Activated CD4-positive, CD25-positive, alpha-beta regulatory T cell (primary cell): ENCODE data around the gene JMJD1C.
"Not testable (repeated sequence)": the region's sequence is repeated elsewhere in the genome, so short reads cannot be mapped to it uniquely, and the experiment has no call there.

Experiments used
- DNase-seq, 4 experiments: peaks; one replicate each; lab custom pipeline; 2025; lab: John Stamatoyannopoulos, UW

Gene JMJD1C

DNA sequence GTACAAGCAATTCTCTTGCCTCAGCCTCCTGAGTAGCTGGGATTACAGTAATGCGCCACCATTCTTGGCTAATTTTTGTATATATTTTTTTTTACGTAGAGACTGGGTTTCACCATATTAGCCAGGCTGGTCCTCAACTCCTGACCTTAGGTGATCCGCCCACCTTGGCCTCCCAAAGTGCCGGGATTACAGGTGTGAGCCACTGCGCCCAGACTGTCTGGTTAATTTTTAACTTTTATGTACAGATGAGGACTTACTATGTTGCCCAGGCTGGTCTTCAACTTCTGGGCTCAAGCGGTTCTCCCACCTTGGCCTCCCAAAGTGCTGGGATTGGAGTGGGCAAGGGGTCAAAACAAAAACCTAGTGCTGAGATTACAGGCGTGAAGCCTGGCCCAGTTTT, 101.8 kb downstream of the JMJD1C start:
- DNase-seq: no peak

DNA sequence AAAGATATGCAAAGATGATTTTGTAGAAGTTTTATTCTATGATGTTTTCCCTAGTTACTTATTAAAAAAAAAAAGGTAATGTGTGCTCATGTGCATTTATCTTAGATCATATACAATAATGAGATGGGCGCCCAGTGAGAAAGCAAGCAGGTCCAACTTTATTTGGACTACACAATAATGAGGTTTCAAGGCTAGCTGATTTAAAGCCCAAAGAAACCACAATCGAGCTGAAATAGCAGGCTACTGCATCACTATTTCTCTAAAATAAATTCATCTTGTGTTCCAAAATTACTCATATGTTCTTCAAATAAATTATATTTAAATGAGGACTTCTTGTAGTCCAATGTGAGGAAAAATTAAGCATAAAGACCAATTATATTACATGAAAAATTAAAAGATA, 110.1 kb downstream of the JMJD1C start:
- no peak for DNase-seq

DNA sequence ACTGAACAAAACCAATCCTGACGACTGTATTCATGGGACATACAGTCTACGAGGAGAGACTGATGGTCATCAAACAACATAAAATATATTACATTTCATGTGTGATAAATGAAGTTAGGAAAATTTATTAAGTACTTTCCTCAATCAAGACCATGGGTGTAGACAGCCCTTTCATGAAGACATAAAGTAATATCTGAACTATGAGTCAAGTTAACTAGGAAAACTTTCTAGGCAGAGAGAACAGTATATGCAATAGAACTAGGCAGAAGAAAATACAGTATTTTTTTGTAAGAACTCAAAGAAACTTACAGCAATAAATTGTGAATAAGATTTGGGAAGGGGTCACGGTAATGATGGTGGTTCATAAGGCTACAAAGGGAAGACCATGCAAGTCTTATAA, 112.8 kb downstream of the JMJD1C start:
- DNase-seq: no peak

DNA sequence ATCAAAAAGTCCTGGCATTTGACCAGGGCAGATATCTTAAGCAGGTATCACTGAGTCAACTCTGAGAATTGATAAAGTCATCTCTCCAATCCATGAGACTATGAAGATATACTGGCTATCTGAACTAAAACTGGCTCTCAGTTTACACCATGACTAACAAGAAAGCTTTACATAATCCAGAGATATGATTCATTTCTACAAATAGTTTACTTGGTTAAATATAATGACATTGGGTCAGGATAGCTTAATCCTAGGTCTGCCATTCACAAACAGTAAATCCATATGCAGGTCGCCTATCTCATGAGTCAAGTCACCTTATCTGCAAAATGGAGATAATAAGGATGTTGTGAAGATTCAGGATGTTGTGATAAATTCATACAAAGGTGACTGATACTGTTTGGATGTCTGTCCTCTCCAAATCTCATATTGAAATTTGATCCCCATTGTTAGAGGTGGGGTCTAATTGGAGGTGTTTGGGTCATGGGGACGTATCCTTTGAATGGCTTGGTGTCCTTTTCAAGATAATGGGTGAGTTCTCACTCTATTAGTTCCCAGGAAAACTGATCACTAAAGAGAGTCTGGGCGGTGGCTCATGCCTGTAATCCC, 117.4 kb downstream of the JMJD1C start:
- no peak for DNase-seq

DNA sequence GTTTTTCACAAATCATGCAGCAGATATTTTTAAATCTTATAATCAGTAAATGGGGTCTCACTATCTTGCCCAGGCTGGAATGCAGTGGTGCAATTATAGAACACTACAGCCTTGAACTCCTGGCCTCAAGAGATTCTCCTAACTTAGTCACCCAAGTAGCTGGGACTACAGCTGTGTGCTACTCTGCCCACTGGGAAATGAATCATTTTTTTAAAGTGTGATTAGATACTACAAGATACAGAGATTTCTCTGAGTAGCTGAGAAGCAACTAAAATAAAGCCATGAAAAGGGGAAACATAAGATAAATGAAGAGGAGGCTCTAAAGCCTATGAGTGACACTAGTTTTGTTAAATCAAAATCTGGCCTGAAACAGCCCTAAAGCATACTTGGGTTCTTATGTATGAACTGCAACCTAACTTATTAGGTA, 119.7 kb downstream of the JMJD1C start:
- no peak for DNase-seq

DNA sequence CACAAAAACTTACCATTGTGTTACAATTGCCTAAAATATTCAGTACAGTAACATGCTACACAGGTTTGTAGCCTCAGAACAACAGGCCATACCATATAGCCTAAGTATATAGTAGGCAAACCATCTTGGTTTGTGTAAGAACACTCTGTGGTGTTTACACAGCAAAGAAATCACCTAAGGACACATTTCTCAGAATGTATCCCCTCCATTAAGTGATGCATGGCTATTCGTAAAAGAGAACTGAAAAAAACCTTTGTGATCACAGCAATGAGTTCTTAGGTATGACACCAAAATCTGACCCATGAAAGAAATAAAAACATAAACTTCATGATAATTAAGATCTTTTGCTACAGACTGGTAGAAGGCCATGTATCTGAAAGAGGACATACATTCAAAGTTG, 121.5 kb downstream of the JMJD1C start:
- no peak for DNase-seq

DNA sequence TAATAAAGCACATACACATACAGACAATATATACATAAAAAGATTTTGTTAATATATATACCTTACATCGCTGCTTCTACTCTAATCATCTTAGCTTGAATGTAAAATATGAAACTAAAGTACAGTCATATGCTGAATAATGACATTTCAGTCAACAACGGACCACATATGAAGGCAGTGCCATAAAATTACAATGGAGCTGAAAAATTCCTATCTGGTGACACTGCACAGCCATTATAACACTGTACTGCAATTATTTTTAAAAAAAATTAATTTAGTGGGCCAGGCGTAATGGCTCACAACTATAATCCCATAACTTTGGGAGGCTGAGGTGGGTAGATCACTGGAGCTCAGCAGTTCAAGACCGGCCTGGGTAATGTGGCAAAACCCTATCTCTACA, 122.3 kb downstream of the JMJD1C start:
- no peak for DNase-seq

DNA sequence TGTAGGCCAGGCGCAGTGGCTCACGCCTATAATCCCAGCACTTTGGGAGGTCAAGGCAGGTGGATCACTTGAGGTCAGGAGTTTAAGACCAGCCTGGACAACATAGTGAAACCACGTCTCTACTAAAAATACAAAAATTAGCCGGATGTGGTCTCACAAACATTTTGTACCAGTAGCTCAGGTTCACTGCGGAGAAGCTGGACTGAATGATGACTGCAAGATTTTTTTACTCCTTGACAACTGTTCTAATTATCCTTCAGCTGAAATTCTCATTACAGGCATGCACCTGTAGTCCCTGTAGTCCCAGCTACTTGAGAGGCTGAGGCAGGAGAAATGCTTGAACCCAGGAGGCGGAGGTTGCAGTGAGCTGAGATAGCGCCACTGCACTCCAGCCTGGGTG, 126.1 kb downstream of the JMJD1C start:
- not testable (repeated sequence) for DNase-seq

DNA sequence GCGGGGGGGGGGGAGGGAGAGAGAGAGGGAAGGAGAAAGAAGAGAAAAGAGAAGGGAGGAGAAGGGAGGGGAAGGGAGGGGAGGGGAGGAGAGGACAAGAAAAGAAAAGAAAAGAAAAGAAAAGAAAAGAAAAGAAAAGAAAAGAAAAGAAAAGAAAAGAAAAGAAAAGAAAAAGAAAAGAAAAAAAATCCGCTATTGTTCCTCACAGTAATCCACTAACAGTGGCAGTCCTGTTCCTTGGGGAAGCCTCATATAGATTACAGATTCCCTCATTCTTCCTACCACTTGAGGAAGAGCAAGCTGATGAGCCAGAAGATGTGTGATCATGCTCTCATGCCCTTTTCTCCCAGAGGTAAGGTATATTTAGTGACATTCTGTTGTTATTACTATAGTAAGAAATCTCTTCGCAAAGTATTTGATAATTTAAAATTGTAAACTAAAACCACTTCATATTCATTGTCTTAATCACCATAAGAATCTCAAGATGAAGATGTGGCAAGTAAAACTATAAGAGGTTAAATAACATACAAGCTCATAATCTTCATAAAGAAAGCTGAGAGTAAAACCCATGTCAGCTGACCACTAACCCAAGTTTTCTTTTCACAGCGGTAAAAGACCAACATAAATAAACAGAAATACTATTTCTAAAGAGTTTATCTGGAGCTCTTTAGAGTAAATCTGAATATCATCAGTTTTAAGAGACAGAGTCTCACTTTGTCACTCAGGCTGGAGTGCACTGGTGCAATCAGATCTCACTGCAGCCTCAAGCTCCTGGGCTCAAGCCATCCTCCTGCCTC, 128.1 kb downstream of the JMJD1C start:
- no peak for DNase-seq

DNA sequence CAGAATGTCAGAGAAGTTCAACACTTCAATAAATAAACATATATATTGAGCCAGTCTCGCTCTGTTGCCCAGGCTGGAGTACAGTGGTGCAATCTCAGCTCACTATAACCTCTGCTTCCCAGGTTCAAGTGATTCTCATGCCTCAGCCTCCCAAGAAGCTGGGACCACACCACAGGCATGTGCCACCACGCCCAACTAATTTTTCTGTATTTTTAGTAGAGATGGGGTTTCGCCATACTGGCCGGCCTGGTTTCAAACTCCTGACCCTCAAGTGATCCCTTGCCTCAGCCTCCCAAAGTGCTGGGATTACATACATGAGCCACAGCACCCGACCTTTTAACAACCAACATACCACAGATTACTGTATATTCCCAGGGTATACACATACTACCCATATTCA, 134.2 kb downstream of the JMJD1C start:
- DNase-seq: no peak

DNA sequence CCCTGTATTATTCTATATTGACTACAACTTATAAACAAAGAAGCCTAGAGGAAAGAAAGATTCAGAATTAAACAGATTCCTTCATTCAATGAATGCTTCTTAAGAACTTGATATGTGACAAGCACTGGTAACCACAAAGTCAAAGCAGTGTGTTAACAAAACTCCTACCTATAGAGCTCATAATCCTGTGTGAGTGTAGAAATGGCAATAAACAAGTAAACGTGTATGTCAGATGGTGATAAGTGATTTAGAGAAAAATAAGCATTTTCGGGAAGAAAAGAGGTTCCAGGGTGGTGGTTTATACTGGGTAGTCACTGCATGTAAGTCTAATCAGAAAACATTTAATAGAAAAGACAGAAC, 141.3 kb downstream of the JMJD1C start:
- DNase-seq: no peak

DNA sequence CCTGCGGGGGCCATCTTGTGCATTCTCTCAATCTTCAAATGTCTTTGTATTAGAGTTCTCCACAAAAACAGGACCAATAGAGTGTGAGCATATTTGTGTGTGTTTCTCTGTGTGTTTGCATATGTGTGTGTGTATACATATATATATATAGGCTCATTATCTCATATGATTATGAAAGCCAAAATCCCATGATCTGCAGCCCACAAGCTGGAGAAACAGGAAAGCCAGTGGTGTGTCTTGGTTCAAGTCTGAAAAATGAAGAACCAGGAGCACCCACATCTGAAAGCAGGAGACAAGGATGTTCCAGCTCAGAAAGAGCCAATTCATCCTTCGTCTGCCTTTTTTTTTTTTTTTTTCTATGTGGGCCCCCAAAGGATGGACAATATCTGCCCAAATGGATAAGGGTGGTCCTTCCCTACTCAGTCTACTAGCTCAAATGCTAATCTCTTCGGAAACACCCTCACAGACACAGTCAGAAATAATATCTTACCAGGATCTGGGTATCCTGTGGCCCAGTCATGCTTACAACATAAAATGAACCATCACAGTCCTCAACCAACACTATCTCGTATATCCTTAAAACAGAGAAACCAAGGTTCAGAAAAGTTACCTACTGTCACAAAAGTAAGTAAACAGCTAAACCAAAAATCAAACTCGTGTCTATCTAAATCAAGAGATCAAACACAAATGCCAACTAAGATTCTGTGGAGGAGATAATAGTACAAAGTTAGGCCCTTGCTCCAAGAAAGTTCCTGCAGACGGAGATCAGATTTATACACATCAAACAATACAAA, 141.9 kb downstream of the JMJD1C start:
- DNase-seq: no peak

DNA sequence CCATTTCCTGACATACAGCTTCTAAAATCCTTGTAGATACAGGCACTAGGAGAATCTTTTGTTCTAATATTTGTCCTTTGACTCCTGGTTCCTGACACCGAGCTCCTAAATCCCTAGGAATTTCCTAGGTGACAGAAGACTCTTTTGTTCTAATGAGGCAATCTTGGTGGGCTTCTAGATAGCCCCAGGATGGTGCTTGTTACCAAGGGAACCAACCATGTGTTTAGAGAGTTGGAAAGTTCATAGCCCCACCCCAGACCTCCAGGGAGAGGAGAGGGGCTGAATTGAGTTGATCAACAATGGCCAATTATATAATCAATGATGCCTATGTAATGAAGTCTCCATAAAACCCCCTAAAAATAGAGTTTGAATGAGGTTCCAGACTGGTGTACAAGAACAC, 145.1 kb downstream of the JMJD1C start:
- no peak for DNase-seq

DNA sequence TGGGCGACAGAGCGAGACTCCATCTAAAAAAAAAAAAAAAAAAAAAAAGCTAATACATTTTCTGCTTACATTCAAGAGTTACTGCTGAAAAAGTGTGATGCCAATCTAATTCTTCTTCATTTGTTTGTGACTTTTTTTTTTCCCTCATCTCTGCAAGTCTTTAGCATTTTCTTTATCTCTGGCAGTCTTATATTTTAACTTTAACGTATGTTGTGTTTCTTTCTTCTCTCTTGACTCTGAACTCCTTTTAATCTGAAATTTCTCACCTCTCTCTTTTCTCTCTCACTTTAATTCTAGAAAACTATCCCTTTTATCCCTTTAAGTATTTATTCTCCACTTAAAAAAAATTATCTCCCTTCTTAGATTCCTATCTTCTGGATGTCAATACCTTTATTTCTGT, 146.5 kb downstream of the JMJD1C start:
- no peak for DNase-seq

DNA sequence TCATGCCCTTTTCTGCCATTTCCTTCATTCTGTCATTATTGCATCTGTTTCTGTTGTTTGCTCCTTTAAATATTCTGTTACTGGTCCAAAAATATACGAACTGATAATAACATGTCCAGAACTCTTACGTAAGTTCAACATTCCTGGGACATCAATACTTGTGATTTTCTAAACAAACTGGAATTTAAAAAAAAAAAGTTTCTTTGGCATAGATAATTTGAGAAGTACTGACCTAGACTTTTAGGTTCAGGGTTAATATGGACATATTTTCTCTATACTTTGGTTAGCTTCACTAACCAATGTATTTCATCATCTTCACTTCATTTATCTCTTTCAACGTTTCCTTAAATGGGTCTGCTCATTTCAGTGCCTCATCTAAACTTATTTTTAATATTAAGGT, 147.3 kb downstream of the JMJD1C start:
- DNase-seq: no peak

DNA sequence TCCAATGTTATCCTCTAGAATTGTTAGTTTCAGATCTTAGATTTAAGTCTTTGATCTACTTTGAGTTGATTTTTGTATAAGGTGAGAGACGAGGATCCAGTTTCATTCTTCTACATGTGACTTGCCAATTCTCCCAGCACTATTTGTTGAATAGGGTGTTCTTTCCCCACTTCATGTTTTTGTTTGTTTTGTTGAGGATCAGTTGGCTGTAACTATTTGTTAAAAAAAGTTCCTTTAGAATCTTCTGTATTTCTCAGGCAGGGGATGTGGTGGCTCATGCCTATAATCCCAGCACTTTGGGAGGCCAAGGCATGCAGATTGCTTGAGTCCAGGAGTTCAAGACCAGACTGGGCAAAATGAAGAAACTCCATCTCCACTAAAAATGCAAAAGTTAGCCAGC, 151.8 kb downstream of the JMJD1C start:
- DNase-seq: no peak

DNA sequence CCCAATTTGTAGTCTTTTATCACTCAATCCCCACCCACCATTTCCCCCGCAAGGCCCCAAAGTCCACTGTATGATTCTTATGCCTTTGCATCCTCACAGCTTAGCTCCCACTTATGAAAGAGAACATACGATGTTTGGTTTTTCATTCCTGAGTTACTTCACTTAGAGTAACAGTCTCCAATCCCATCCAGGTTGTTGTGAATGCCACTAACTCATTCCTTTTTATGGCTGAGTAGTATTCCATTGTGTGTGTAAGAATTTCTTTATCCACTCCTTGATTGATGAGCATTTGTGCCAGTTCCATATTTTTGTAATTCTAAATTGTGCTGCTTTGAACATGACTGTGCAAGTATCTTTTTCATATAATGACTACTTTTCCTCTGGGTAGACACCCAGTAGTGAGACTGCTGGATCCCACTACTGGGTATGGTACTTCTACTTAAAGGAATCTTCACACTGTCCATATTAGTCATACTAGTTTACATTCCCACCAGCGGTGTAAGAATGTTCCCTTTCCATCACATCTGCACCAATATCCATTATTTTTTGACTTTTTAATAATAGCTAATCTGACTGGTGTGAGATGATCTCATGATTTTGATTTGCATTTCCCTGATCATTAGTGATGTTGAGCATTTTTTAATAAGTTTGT, 152.6 kb downstream of the JMJD1C start:
- DNase-seq: no peak

DNA sequence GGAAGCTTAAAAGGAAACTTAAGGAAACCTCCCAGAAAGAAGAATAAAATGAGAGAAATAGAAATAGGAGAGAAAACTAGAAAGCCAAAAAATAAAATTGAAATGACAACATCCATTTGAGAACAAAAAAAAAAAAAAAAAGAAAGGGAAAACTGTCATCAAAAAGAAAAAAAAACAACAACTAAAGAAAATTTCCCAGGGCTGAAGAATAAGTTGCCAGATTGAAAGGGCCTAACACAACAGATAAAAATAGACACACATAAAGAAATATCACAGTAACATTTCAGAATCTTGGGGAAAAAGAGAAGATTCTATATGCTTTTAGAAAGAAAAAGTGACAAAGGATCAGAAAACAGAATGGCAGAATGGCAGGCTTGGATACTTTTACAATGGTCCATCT, 157.1 kb downstream of the JMJD1C start:
- DNase-seq: no peak

DNA sequence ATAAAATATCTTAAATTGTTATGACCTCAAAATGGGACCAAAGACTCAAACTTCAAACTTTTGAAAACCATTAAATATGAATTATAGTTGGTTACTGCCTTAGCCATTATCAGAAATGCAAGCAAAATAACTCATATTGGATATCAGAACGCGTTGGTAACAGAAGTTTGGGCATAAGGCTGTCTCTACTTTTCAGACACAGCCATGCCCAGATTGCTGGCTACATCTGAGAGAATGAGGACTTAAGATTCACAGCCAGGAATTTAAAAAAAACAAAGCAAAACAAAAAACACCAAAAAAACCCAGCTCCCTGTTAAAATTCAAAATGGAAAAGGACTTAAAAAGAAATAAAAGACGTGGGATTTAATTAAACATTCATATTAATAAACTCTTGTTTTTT, 161.6 kb downstream of the JMJD1C start:
- no peak for DNase-seq

DNA sequence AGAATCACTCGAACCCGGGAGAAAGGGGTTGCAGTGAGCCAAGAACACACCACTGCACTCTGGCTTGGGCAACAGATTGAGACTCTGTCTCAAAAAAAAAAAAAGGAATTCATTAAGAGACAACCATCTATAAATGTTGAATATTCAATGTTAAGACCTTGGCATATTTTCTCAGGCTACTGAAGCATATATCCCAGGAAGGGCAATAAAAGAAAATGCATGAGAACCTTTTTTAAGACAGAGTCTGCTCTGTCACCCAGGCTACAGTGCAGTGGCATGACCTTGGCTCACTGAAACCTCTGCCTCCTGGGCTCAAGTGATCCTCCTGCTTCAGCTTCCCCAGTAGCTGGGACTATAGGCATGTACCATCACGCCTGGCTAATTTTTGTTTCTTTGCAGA, 165.0 kb downstream of the JMJD1C start:
- no peak for DNase-seq

DNA sequence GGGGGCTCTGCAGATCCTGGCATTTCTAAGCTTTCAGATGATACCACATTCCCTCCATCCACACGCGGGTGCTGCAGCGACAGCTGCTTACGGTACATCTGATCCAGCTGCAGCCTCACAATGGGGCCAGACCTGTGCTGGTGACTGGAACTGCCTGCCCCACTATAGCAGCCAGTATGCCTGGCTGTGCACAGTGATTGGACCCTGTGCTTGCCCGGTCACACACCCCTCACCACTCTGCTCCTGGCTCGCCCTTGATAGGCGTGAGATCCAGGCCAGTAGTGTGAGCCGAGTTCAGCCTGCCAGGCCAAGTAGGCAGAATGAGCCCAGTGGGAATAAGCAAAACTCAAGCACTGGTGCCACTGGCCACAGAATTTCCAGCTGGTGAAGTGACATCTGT, 167.8 kb downstream of the JMJD1C start:
- DNase-seq: no peak

DNA sequence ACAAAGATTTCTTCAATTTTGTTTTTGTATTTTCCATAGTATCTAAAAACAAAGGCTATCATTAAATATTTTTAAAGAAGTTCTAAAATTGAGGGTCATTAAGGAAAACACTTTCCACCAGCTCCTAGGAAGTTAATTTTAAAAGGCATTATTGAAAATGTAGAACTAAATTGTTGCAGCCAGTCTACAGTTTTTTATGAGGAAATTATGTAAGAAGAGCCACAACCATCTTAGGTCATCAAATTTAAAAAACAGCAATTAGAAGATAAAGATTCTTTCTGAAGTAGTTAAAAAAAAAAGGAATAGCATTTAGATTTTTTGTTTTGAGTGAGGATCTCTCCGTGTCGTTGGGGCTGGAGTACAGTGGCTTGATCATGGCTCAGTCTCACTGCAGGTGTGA, 171.0 kb downstream of the JMJD1C start:
- no peak for DNase-seq

DNA sequence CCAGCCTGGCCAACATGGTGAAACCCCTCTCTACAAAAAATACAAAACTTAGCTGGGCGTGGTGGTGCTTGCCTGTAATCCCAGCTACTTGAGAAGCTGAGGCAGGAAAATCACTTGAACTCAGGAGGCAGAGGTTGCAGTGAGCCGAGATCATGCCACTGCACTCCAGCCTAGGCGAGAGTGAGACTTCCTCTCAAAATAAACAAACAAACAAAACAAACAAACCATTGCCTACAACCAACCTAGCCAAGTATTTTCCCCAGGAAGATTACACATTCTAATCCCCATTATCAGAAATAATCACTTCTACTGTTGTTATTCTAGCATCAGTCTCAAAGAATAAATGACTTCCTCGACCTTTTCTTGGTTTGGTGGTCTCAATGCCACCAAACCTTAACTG, 172.9 kb downstream of the JMJD1C start:
- not testable (repeated sequence) for DNase-seq
